H1 (cell line): ENCODE measurements around the gene SIGLECL1. TPM values are rescaled to one million over a fixed set of nuclear protein-coding genes. Genes with fewer than 3 reads are reported as not detected.

ENCODE experiments used
- CTBP2 ChIP-seq: IDR thresholded peaks from 2 replicates; pipeline ENCODE4 v1.7.0; 2011; ENCODE audit warnings: borderline replicate concordance, mild to moderate bottlenecking, moderate library complexity, mixed read lengths, low read length; ENCODE audit not compliant: insufficient read depth, insufficient read length
- NANOG ChIP-seq: IDR thresholded peaks from 2 replicates; pipeline ENCODE4 v1.6.1; 2011; ENCODE audit warnings: low read length, low read depth, mild to moderate bottlenecking, inconsistent platforms; ENCODE audit not compliant: insufficient read depth, poor library complexity, severe bottlenecking
- TBP ChIP-seq: IDR thresholded peaks from 2 replicates; pipeline ENCODE4 v1.6.1; 2011; ENCODE audit warnings: low read depth, low read length, improper control_type of control experiment
- polyA plus RNA-seq, 7 experiments: library from polyadenylated mRNA; depleted of rRNA in 3 of 7; stranded (reverse) in 5 of 7; unstranded in 2 of 7; fragments of >200 nt in 5 of 7; fragments of 200-250 nt in 2 of 7; gene quantifications; 1 replicate in 5 of 7; 2 replicates in 1 of 7; 4 replicates in 1 of 7; pipeline versions ENCODE4 v1.2.1 to v1.2.3, GENCODE V29; 2011 to 2013; ENCODE audit warnings: missing spikeins in 2 of 7, mixed read lengths in 2 of 7
- total RNA-seq: library from RNA; stranded (reverse); fragmentation: NEBNext Ultra II Directional; extraction: Animal tissue kit (Norgen Biotek cat#: 25700); gene quantifications from 2 replicates; pipeline ENCODE4 v1.2.1, GENCODE V29; 2021

SIGLECL1 gene
- total and polyA plus RNA-seq, 2 of the 8 experiments (the other 6 are each of a cell fraction or from before 2014, with no cell fraction given) = not detected

GRCh38 chr19:51317376-51317775 lies 66.5 kb downstream of the SIGLECL1 start (continued):
- TF ChIP-seq CTBP2 = no peak
- no peak for TF ChIP-seq TBP
- TF ChIP-seq NANOG = no peak
